CD4-positive, alpha-beta T cell treated with Interleukin-17A for 1 hour (primary cell): ENCODE measurements around the gene AKR1B15.

Experiments used
- DNase-seq: peaks from one replicate; pipeline ENCODE4 v3.0.0-alpha.2; 2020

Gene AKR1B15

DNA sequence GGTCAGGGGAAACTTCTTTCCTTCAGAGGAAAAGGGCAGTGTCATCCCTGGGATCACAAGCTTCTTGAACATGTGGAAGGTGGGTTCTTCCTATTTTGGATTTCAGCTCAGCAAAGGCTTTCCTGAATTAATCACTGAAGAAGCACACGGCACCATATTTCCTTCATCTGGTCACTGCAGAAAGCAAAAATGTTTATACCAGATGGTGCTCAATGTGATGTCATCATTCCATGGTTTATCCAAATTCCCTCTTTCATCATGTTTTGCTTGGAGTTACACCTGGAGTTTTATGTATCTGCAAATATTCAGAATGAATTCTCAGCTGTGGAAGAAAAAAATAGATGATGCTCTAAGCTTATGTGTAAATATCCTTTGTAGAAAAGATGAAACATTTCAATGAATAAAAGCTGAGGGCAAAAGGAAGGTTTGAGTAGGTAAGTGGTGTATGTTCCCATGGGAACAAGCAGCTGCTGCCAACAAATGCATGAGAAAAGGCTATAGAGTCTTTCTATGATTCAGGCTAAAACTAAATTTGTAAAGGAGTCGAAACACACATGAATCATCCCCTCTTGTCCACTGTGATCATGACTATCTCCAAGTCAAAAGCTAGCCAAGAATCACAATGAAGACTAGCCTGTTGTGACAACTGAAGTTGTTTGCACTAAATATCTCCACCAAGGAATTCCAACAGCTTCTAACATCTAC, 70.9 kb downstream of the AKR1B15 start:
- DNase-seq: no peak

DNA sequence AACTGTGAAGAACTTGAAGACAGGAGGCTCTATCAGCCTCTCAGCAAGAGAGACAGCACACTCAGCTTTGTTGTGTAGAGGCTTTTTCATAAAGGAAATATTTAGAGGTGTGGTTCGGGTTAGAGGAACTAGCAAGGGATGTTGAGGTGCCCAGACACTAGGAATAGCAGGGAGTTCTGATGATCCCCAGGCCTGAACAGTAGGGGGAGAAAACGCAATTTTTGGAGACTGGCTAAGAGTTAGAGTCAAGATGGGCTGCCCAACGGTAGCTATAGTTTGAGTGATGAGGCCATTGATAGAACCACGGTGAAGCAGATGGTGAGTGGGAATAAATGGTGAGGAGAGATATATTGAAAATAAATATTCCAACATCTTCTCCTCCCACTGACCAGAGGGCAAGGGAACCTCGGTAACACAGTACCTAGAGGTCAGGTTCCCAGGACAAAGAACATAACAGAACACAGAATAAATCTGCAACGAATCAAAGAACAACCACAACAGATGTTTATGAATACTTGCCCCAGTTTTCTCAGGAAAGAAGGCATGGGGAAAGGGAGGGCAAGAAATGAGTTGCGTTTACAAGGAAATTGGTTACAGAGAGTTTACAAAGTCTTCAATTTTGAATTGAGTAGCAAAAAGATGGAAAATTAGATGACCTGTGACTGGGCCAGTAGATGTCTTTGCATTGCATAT, 73.5 kb downstream of the AKR1B15 start:
- DNase-seq: no peak

DNA sequence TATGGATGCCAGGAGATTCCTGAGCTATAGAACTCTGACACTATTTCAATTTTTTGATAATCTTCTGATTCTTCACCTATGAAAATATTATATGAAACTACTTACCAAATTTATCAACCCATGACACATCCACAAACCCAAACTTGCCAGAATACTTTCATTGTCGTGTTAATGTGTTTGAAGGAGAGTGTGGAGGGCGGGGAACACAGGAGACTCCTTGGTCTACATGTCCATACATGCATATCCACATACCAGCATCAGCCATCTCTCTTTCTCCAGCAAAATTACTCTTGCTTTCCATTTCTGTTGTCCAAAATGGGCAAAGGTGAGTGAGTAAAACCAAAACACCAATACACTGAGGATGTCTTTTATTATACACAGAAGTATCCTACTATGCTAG, 74.3 kb downstream of the AKR1B15 start:
- no peak for DNase-seq

DNA sequence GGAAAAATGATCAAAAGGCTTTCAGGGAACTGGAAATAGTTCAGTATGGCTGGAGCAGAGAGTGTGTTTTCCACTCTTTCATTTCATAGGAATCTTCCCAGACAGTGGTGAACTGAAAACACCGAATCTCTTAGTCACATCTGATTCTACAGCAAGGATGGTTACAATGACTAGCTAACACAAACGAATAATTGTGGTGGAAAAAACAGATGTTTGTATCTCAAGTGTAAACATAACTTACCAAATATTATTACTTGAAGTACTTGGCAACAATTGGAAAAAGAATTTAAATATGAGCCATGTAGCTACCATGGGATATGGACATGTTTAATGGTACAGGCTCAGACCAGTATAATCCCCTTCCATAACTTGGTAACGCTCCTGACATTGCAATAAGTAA, 76.6 kb downstream of the AKR1B15 start:
- DNase-seq: no peak

DNA sequence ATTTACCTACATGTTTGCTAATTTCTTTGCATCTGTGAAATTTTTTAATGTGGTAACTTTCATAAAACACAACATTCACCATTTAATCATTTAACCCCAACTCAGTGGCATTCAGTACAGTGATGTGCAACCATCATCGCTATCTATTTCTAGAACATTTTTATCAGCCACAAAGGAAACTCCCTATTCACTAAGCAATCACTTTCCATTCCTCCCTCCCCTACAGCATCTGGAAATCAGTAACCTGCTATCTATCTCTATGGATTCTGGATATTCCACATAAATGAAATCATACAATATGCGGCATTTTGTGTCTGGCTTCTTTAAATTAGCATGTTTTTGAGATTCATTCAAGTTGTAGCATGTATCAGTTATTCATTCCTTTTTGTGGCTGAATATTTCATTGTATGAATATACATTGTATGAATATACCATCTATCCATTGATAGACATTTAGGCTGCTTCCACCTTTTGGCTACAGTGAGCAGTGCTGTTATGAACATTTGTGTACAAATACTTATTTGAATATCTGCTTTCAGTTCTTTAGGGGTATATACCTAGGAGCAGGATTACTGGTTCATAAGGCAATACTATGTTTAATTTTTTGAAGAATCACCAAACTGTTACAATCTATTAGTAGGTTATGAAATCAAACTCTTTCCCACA, 78.3 kb downstream of the AKR1B15 start:
- no peak for DNase-seq

GRCh38 chr7:134627775-134628153, 78.9 kb downstream of the AKR1B15 start:
- no peak for DNase-seq

- DNase-seq: no peak
These were observed 80.5 kb downstream of the AKR1B15 start for GRCh38 chr7:134629445-134629844.
